ENCODE results near the gene MCEE. TPM values are rescaled to one million over a fixed set of nuclear protein-coding genes. Genes with fewer than 3 reads are reported as not detected.
"Not testable (repeated sequence)": the region's sequence is repeated elsewhere in the genome, so short reads cannot be mapped to it uniquely, and the experiment has no call there.

The MCEE gene
- total and polyA plus RNA-seq, 2 experiments from 2014 or later, result 16.5 to 33.3 TPM

- no peak overlapping the region for H3K27ac ChIP-seq
- no peak for DNase-seq
- no peak overlapping the region for H2AFZ ChIP-seq
- H3K4me1 ChIP-seq (ENCODE audit: insufficient read depth), result peaks cover 19% of the 10 kb centered on the region
- H3K9me2 ChIP-seq (ENCODE audit: insufficient read depth), result no peaks in the 10 kb centered on the region
- H3K9me3 ChIP-seq (ENCODE audit: low read depth), result no peaks in the 10 kb centered on the region
- H3K9ac ChIP-seq, result no peak overlapping the region
- no peak overlapping the region for H3K4me3 ChIP-seq
- no peaks in the 10 kb centered on the region for H4K20me1 ChIP-seq (ENCODE audit: insufficient read depth)
- H3K79me2 ChIP-seq (ENCODE audit: insufficient read depth), result peaks cover 71% of the 10 kb centered on the region
- TF ChIP-seq EZH2 (IDR thresholded peaks at IDR 0.05; ENCODE audit: insufficient read depth, poor library complexity, severe bottlenecking) (no peak), EZH2phosphoT487 (IDR thresholded peaks at IDR 0.05; ENCODE audit: insufficient read depth, low read depth) (no peak)
- H3F3A ChIP-seq (ENCODE audit: insufficient read depth), result peaks cover 9% of the 10 kb centered on the region; the same call in 1 of the 2 replicates
- H3K36me3 ChIP-seq (ENCODE audit: low read depth), result peaks cover 49% of the 10 kb centered on the region
- H3K27me3 ChIP-seq (replicated peaks; ENCODE audit: insufficient read depth), result no peaks in the 10 kb centered on the region
- in situ Hi-C loops (cut with MboI), result no loop called here
- no peak overlapping the region for H3K4me2 ChIP-seq (ENCODE audit: unreplicated experiment)
These were observed 3.6 kb upstream of the MCEE start for GRCh38 chr2:71133603-71134002.

GRCh38 chr2:71131387-71132166, 1.5 kb upstream of the MCEE start:
- H3K9me2 ChIP-seq (ENCODE audit: insufficient read depth); H3K9me3 ChIP-seq (ENCODE audit: low read depth); H2AFZ ChIP-seq; H3F3A ChIP-seq (ENCODE audit: insufficient read depth); in situ Hi-C loops (cut with MboI); H3K27me3 ChIP-seq (replicated peaks; ENCODE audit: insufficient read depth); DNase-seq; H4K20me1 ChIP-seq (ENCODE audit: insufficient read depth): not testable (repeated sequence)
- H3K4me1 ChIP-seq (ENCODE audit: insufficient read depth), result peaks cover 32% of the 10 kb centered on the region
- WGBS, 2 experiments (ENCODE audit: low coverage in 1 of 2, low lambda C conversion rate in 2 of 2, missing lambda C conversion rate in 2 of 2), result 24 to 25% methylated on average over 7 of the region's 7 CpGs
- H3K9ac ChIP-seq, result peak overlapping the region; percentile 99
- H3K27ac ChIP-seq, result peak overlapping the region; percentile 98
- peak overlapping the region; percentile 100 for H3K4me2 ChIP-seq (ENCODE audit: unreplicated experiment)
- peaks cover 32% of the 10 kb centered on the region for H3K36me3 ChIP-seq (ENCODE audit: low read depth)
- peaks cover 86% of the 10 kb centered on the region for H3K79me2 ChIP-seq (ENCODE audit: insufficient read depth)
- H3K4me3 ChIP-seq, result peak overlapping the region; percentile 97

DNA sequence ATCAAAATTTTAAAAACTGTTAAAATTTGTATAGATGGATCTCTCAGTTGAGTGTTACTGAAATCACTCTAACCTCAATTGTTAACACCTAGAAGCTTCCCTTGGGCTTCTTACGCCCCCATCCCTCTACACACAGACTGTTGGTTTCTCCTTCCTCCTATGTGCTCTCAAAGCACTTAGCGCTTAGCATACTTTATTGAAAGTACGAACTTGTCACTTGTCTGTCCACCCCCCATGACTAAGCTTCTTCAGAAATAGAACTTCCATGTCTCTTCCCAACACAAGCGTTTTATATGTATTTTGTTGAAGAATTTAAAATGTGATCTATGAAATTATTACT, 846 bp upstream of the MCEE start:
- in situ Hi-C loops (cut with MboI), result no loop called here
- H3K9me2 ChIP-seq (ENCODE audit: insufficient read depth), result no peaks in the 10 kb centered on the region
- peak overlapping the region; percentile 100 for H3K4me2 ChIP-seq (ENCODE audit: unreplicated experiment)
- H3K27me3 ChIP-seq (replicated peaks; ENCODE audit: insufficient read depth), result no peaks in the 10 kb centered on the region
- TF ChIP-seq EZH2phosphoT487 (IDR thresholded peaks at IDR 0.05; ENCODE audit: insufficient read depth, low read depth) (no peak), EZH2 (IDR thresholded peaks at IDR 0.05; ENCODE audit: insufficient read depth, poor library complexity, severe bottlenecking) (no peak)
- peaks cover 9% of the 10 kb centered on the region; the same call in 1 of the 2 replicates for H3F3A ChIP-seq (ENCODE audit: insufficient read depth)
- WGBS, 2 experiments (ENCODE audit: low coverage in 1 of 2, low lambda C conversion rate in 2 of 2, missing lambda C conversion rate in 2 of 2), result 0 to 1% methylated on average over 4 of the region's 4 CpGs
- H3K79me2 ChIP-seq (ENCODE audit: insufficient read depth), result peaks cover 86% of the 10 kb centered on the region
- H3K9ac ChIP-seq, result peak overlapping the region; percentile 99
- H3K4me3 ChIP-seq, result peak overlapping the region; percentile 97
- peak; percentile 64 for DNase-seq
- H2AFZ ChIP-seq, result peak overlapping the region; percentile 91
- H3K4me1 ChIP-seq (ENCODE audit: insufficient read depth), result peaks cover 32% of the 10 kb centered on the region
- H3K36me3 ChIP-seq (ENCODE audit: low read depth), result peaks cover 25% of the 10 kb centered on the region
- H4K20me1 ChIP-seq (ENCODE audit: insufficient read depth), result no peaks in the 10 kb centered on the region
- H3K27ac ChIP-seq, result peak overlapping the region; percentile 98
- H3K9me3 ChIP-seq (ENCODE audit: low read depth), result no peaks in the 10 kb centered on the region

DNA sequence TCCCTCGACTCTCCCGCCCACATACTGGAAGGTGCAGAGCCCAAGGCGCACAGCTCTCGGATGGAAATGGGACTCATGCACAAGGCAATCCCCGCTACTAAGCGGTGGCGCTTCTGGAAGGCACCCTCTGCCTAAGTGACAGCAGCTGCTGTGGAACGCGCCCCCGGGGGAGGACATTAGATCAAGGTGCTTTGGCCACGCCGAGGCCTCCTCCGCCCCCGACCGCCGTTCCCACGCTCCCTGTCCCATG, 202 bp downstream of the MCEE start:
- Histone ChIP-seq H3K4me2 (ENCODE audit: unreplicated experiment) (peak overlapping the region; percentile 100), H3K4me3 (peak overlapping the region; percentile 97), H3K27ac (peak overlapping the region; percentile 98), H3K27me3 (replicated peaks; ENCODE audit: insufficient read depth) (no peaks in the 10 kb centered on the region), H3F3A (ENCODE audit: insufficient read depth) (peaks cover 9% of the 10 kb centered on the region; the same call in 1 of the 2 replicates), H3K9me3 (ENCODE audit: low read depth) (no peaks in the 10 kb centered on the region), H4K20me1 (ENCODE audit: insufficient read depth) (no peaks in the 10 kb centered on the region), H3K9ac (peak overlapping the region; percentile 99), H3K4me1 (ENCODE audit: insufficient read depth) (peaks cover 32% of the 10 kb centered on the region), H3K9me2 (ENCODE audit: insufficient read depth) (no peaks in the 10 kb centered on the region), H3K36me3 (ENCODE audit: low read depth) (peaks cover 20% of the 10 kb centered on the region), H3K79me2 (ENCODE audit: insufficient read depth) (peaks cover 90% of the 10 kb centered on the region), H2AFZ (peak overlapping the region; percentile 91)
- DNase-seq, result peak; percentile 82
- in situ Hi-C loops (cut with MboI), result no loop called here
- TF ChIP-seq EZH2phosphoT487 (IDR thresholded peaks at IDR 0.05; ENCODE audit: insufficient read depth, low read depth) (no peak), EZH2 (IDR thresholded peaks at IDR 0.05; ENCODE audit: insufficient read depth, poor library complexity, severe bottlenecking) (no peak)
- 0 to 1% methylated on average over 17 of the region's 17 CpGs for WGBS, 2 experiments (ENCODE audit: low coverage in 1 of 2, low lambda C conversion rate in 2 of 2, missing lambda C conversion rate in 2 of 2)
